GM21576 (cell line): ENCODE results near the gene XRN2.
"Not testable (repeated sequence)": the region's sequence is repeated elsewhere in the genome, so short reads cannot be mapped to it uniquely, and the experiment has no call there.

ENCODE experiments used
- ATAC-seq: cut with Tn5 transposase; IDR thresholded peaks from one replicate; pipeline ENCODE4 v1.9.1; 2021; ENCODE audit warnings: mild to moderate bottlenecking, moderate library complexity; ENCODE audit not compliant: unreplicated experiment

Gene XRN2

DNA sequence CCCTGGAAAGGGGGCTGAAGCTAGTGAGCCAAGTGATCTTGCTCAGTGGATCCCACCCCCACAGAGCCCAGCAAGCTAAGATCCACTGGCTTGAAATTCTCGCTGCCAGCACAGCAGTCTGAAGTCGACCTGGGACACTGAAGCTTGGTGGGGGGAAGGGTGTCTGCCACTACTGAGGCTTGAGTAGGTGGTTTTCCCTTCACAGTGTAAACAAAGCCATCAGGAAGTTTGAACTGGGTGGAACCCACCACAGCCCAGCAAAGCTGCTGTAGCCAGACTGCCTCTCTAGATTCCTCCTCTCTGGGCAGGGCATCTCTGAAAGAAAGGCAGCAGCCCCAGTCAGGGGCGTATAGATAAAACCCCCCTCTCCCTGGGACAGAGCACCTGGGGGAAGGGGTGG, 110.9 kb downstream of the XRN2 start:
- ATAC-seq: not testable (repeated sequence)

GRCh38 chr20:21419147-21419546, 116.0 kb downstream of the XRN2 start:
- not testable (repeated sequence) for ATAC-seq

DNA sequence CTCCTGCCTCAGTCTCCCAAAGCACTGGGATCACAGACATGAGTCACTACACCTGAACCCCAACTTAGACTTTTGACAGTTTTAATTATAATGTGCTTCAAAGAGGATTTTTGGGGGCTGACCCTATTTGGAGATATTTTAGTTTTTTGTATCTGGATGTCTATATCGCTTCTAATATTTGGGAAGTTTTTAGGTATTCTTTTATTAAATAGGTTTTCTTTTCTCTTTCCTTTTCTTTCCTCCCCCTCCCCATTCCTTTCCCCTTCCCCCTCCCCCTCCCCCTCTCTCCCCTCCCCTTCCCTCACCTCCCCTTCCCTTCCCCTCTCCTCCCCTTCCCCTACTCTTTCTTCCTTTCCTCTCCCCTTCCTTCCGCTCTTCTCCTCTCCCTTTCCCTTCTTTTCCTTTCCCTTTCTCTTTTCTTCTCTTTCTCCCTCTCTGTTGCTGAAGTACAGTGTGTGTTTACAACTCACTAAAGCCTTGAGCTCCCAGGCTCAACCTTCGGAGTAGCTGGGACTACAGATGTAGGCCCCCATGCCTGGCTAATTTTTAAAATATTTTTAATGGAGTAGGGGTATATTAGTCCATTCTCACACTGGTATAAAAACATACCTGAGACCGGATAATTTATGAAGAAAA, 118.6 kb downstream of the XRN2 start:
- no peak for ATAC-seq

- not testable (repeated sequence) for ATAC-seq
Measured at GRCh38 chr20:21423712-21424111, 120.6 kb downstream of the XRN2 start.

DNA sequence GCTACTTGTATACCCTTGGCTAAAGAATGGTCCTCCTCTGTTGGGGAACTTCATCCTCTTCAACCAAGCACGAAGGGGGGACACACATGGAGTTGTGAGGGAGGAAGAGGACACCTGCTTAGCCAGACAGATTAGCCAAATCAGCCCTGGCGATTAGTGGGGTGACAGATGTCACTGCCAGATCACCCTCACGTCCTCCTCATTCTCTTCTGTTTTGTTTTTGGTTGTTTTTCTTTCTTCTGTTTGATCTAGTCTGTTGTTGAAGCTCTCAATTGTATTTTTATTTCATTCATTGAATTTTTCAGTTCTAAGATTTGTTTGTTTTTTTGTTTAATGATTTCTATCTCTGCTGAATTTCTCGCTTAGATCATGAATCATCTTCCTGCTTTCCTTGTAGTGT, 121.7 kb downstream of the XRN2 start:
- no peak for ATAC-seq

DNA sequence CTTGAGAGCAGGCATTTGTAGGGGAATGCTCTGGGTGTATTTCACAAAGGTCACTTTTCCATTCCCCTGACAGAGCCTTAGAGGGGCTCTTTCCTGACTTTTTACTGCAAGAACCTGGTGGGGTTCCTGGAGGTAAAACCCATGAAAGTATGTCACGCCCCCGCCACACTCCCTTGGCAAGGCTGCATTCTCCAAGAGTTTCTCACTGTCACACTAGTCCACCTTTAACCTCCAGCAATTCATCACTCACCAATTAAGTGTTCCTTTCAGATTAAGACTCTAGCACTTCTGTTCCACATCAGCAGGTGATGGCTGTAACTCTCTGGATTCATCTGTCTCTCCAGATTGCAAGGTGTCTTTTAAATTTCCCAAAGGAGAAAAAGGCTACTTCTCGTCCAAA, 126.9 kb downstream of the XRN2 start:
- no peak for ATAC-seq

- no peak for ATAC-seq
Measured at GRCh38 chr20:21432911-21433310, 129.8 kb downstream of the XRN2 start.

DNA sequence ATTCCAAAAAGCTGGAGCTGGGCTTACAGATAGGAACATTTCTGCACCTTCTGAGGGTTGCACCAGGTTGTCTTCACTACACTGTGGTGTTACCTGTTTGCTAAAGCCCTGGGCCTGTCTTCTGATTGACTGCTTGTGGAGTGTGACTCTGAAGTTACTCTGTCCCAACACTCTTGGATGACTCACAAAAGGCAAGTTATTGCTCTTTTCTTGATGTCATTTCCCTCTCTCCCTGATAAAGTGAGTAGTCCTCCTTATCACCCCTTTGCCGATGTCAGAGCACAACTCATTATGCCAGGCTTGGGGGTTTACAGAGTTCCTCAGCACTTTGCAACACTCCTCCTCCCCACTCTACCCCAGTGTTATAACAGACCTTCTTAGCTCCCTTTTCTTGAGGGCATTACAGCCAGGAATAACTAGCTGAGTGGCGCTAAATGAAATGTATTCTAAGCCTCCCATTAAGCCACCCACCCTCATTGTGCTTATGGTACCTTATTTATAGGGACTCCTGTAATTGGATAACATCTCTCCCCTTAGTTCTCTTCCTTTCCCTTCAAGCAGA, 130.3 kb downstream of the XRN2 start:
- ATAC-seq: no peak

DNA sequence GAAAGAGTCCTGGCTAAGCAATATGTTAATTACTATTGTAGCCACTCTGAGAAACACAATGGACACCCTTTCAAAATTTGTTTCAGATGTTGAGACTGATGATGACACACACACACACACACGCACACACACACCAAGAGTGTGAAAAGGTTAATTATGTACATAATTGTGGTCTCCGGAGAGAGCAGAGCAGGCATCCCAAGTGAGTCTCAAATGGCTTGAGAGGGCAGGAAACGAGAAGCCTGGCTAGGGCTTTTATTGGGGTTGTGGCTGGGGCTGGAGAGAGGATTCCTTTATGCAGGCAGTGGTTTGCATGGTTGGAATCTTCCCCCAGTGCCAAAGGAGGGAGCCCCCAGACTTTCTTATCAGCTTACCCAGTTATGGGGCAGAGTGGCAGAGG, 132.4 kb downstream of the XRN2 start:
- no peak for ATAC-seq

GRCh38 chr20:21436205-21436604, 133.1 kb downstream of the XRN2 start:
- no peak for ATAC-seq

DNA sequence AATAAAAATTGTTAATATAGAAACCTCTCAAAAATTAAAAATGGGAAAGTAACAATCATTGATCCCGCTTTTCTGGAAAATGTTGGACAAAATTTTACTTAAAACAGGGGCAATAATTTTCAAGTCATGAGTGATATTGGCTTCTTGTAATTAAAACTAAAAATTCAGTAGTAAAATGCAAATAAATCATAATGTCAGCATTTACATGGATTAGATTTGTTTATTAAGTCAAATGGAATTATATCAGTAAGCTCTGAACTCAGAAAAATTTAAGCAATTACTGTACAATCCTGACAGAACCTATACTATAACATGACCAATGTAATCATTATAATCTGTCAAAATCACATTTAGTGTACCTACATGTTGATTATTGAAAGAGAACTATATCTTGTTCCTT, 134.1 kb downstream of the XRN2 start:
- no peak for ATAC-seq

- no peak for ATAC-seq
Measured at GRCh38 chr20:21437816-21438215, 134.7 kb downstream of the XRN2 start.
